NCI-H524 (cell line): ENCODE measurements around the gene FAM221B.

Source experiments
- DNase-seq, 2 experiments: peaks; one replicate each; lab custom pipeline; 2025; lab: John Stamatoyannopoulos, UW

FAM221B gene

DNA sequence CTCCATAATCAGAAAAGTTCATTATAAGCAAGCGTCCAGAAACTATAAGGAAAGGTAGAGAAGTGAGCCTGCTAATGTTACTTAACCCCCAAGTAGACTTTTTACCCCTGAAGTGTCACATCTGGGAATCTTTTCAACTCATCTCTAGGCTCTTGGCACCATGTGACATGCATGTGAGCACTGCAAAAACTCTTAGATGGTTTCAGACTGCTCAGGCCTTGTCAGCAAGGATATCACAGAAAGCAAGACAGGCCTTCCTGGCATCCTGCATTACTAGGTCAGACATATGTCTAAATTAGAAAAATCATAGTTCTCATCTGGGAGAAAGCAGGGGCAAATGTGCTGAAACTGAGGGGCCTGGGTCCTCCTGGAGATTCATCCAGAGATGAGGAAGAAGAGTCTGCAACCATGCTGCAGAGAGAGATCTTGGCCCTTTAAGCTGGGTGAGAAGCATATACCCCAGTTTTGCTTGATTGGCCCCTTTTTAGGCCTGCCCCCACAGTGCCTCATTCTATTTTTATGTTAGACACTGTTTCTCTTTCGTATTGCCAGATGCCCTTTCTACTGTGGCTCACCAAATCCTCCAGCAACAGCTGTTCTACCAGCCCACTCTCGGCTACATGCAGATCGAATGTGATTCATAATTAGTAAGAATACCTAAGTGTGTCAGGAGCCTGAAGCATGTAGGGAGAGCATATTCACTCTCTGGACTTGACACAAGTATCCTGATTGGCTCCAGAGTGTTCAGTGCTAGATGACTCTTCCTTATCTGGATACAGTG is 19.4 kb upstream of the FAM221B start:
- peak; percentile 51 to 82 for DNase-seq

DNA sequence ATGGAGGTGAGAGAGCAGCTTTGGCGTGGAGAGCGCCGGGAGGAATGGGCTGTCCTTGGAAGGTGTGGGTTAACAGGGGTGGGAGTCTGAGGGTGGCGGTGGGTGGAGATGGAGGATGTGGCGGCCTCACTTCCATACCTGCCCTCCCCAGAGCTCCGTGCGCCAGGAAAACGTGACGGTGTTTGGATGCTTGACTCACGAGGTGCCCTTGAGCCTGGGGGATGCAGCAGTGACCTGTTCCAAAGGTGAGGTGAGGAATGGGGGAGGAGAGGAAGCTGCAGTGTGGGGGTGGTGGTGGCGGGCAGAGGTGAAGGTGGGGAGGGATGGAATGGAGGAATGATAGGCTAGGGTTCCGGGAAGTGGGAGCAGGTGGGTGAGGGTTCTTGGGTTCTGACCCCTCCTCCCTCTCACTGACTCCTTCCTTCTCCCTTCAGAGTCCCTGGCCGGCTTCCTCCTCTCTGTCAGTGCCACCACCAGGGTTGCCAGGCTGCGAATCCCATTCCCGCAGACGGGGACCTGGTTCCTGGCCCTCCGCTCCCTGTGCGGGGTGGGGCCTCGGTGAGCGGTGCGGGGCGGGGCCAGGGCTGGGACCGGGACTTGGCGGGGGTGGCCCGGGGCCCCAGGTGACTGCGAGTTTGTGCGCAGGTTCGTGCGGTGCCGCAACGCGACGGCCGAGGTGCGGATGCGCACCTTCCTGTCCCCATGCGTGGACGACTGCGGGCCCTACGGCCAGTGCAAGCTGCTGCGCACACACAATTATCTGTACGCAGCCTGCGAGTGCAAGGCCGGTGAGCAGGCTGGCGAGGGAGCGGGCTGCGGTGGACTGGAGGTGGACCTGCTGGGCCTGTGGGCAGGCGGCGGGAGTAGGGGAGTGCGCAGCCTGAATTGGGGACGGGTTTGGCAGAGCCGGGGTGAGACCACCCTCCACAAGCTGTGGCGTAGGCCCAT is 17.6 kb upstream of the FAM221B start:
- DNase-seq, result no peak

DNA sequence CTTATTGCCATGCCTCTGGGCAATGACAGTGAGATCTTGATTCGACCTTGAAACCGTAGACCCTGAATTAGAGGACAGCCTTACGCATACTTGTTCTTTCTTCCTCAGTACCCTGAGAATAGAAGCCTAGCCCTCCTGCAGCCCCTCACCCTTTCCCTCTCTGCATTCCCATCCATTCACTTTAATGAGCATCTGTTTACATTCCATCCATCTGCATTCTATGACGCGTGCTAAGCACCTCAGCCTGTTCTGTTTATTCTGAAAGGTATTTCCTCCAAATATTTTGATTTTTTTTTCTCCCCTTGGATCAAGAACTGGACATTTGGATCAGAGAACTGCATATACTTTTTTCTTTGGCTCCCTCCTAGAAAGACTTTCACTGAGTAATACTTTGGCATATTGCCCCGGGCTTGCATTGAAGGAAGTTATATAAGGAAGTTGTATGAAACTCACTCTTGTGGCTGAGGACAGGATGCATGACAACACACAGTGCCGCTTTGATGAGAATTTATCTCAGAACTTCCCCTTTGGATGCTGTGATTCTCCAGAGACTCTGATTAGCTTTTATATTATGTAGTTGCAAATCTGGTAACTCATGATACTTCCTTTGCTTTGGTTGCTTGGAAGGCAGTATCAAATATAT is 16.2 kb upstream of the FAM221B start:
- DNase-seq, result no peak

DNA sequence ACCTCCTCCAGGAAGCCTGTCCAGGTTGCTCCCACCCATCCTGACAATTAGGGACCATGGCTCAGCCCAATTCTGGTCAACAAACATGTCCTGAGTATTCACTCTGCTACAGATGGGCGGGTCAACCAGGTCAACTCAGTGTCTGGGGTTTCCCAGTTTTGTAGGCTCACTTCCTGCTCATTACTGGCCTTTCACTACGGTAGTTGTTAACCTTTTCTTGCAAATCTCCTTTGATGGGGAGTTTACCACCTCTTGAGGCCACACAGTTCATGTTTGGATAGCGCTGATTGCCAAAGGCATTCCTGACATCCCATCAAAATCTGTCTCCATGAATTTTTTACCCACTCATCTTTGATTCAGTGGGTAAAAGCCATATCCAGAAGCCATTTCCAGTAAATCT is 14.3 kb upstream of the FAM221B start:
- no peak for DNase-seq

DNA sequence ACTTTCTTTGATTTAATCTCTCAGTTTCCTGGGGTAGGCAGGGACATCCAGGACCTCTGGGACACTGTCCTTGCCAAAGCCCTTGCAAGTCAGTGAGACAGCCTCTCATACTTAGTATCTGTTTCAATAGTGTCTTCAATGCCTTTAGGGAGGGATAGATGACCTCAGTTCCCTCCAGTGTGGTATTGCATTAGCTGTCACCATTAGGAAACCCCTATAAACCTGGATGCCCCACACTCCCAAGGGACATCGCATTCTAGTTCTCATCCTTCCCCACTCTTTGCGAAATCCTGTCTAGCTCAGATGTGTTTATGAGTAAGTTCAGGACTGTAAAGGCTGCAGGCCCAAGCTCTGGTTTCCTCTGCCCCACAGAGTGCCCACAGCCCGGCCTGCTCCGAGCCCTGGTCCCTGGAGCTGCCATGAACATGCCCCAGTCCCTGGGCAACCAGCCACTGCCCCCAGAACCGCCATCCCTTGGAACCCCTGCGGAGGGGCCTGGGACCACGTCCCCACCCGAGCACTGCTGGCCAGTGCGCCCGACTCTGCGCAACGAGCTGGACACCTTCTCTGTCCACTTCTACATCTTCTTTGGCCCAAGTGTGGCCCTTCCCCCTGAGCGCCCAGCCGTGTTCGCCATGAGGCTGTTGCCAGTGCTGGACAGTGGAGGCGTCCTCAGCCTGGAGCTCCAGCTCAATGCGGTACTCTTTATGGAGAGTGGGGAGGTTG is 13.7 kb upstream of the FAM221B start:
- no peak for DNase-seq

DNA sequence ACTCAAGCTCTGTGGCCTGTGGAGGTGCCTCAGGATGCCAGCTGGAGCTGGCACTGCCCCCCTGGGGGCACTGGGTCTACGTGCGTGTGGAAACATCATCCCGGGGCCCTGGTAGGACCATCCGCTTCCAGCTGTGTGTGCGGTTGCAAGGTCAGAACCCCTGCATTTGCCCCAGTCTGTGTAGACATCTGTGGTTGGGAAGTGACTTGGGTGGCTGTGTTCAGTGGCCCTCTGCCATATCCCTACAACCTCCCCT is 13.0 kb upstream of the FAM221B start:
- no peak for DNase-seq

DNA sequence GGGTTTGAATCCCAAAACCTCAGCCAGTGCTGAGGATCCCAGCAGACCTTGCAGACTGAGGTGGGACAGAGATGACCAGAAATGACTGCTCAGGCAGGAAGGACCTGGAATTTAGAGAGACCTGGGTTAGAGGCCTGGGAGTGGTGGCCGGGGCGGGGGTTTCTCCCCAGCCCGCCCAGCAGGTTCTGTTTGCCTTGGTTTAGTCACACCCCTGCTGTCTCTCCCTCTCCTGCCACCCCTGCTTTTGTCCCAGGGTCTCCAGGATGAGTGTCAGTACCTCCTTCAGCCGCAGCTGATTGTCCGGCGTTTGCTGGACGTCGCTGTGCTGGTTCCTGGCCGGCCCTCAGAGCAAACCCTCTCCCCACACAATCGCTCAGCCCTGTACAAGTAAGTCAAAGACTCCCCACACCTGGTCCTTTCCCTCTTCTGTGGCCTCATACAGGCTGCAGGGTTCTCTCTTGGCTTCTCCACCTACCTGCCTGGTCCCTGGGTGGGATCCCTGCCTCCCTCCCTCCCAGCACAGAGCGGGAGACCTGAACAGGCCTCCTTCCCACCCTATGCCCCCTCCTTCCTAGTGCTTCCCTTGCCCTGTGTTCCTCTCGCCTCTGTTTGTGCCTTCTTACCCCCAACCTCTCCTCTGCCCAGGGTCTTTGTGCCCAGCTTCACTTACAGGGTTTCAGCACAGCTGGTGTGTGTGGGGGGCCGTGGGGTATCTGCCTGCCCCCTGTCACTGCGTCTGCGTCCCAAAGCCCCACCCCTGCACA is 12.5 kb upstream of the FAM221B start:
- no peak for DNase-seq

DNA sequence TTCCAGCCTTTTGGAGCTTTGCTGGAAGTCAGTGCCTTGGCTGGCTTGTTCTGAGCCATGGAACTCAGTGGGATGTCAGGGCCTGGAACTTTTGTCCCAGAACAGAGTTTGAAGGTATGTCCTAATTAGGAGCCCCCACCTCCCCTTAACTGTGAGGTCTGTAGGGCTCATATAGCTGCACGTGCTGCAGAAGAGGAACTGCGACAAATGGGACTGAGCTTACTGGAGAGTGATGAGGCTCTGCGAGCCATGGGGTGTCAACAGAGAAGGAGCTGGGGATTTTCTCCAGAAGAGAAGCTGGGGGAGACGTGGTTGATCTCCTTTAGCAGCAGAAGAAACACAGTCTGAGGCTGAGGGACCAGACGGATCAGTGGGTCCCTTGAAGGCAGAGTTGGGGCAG is 11.4 kb upstream of the FAM221B start:
- no peak for DNase-seq

DNA sequence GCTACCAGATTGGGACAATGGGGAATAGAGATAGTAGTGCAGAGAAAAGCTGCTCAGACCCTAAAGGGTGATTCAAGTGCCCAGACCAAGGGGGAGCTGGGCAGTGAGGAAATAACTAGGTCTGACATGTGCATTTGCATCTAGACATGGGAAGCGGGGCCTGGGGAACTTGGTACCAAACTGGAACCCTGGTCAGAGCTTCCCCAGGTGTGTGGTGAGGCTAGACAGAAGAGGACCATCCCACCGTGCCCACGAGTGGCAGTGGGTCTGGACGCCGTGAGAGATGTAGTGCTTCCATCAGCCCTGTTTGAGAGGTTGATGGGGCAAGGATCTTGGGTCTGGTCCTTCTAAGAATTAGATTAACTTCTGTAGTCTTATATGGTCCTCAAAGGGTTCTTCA is 8.1 kb upstream of the FAM221B start:
- no peak for DNase-seq

DNA sequence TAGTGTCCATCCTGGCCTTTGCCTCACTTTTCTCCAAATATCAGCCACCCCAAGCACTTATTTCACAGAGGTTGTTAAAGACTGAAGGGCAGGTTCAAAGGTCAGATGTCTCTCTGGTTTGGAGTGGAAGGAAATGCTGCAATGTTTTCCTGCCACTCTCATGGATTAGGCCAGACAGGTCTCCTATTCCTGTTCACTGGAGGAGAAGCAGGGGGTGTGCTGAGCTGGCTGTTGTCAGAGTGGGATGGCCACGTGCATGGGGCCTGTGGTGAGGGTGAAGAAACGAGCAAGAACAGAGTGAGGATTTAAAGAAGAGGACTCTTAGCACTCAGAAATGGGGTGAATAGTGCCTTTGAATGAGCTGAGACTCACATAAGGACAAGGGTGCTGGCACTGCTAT is 7.2 kb upstream of the FAM221B start:
- no peak for DNase-seq

DNA sequence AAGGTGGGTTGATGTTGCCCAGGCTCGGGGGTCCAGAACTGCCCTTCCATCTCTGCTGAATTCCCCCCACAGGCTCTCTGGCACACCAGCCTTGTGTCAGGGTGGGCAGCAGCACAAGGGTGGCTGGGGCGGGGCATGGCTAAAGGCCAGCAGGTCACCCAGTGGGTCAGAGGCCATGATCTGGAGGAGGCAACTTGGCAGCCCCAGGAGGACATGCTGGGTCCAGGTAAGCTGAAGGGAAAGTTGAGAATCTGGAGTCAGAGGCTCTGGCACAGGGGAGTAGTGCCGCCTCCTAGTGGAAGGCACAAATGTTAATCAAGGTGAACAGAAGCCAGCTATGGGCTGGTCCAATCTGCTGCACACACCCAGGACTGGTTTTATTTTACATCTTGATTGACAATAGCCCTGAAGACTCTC is 6.7 kb upstream of the FAM221B start:
- DNase-seq, result no peak

DNA sequence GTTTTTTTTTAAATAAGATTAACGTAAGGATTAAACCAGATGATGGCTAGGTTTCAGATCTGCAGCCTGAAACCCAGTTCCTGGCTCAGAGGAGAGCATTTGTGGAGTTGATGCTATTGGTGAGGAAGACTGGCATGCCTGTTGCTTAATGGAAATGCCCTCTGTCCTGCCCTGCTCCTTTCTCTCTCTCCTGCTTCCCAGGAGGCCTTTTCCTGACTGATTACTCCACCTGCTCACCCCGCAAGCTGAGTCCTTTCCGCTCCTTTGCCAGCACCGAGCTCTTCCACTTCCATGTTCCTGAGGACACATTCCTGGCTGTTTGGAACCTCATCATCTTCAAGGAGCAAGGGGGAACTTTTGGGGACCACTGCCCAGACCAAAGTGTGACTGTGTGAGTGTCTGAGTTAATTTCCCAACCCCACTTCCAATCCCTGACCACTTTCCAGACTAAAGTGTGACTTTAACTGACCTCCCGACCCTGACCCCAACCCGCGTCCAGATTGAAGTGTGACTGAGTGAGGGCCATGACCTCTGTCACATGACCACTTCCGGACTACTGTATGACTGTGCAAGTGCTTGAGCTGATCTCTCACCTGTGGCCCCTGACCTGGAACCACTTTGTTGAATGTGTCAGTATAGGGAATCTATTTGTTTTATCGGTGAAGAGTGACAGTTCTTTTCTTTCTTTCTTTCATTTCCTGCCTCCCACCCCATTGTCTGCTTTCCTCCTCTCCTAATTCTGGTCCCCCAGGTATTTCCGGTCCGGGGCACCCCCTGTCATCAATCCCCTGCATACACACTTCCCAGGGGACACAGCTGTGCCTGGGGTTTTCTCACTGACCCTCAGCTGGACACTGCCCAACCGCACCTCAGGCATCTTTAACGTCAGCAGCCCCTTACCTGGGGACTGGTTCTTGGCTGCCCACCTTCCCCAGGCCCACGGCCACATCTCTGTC is 6.0 kb upstream of the FAM221B start:
- no peak for DNase-seq

DNA sequence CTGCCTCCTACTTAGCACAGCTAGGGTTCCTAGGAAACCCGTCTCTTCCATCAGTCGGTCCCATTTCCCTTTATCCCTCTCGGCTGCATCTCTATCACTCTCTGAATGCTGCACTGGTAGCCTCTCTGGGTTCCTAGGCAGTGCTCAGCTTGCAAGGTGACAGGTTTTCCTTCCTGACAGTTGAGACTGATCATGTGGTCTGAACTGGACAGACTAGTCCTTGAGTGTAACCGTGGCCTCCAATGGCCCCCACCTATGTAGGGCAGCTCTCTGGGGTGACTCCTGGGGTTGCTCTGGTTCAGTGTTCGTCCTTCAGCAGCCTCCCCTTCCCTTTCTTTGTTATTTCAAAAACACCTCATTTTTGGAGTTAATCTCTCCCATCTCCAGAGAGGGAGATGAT is 4.3 kb upstream of the FAM221B start:
- DNase-seq, result no peak

DNA sequence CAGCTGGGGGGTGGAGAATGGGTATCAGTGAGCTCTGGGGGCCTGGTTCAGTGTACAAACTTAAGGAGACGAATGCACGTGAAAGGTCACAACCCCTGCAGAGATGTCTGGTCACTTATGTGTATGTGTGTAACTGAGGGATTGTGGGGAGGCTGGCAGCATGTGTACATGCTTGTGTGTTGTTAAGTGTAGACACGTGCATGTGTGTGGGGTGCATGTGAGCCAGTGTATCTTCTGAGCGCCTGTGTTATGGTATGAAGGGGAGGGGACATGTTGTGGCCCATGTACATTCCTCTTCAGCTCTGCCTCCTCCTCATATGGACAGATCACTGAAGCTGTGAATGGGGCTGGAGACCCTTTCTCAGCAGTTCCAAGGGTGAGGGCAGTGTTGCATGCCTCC is 2.5 kb upstream of the FAM221B start:
- DNase-seq, result no peak

DNA sequence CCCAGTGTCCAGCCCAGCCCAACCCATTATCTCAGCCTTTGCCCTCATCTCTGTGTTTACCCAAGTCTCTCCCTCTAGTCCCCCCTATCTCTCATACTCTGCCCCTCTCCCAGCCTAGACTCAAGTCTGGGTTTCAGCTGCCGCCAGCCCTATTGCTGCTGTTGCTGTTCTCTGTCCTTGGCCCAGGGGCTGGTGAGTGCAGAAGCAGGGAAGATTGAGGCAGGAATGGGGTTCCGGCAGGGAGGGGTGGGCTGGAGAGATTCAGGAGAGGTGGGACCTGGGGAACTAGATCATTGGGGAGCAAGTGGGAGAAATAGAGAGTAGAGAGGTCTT is 1.2 kb upstream of the FAM221B start:
- DNase-seq, result no peak

DNA sequence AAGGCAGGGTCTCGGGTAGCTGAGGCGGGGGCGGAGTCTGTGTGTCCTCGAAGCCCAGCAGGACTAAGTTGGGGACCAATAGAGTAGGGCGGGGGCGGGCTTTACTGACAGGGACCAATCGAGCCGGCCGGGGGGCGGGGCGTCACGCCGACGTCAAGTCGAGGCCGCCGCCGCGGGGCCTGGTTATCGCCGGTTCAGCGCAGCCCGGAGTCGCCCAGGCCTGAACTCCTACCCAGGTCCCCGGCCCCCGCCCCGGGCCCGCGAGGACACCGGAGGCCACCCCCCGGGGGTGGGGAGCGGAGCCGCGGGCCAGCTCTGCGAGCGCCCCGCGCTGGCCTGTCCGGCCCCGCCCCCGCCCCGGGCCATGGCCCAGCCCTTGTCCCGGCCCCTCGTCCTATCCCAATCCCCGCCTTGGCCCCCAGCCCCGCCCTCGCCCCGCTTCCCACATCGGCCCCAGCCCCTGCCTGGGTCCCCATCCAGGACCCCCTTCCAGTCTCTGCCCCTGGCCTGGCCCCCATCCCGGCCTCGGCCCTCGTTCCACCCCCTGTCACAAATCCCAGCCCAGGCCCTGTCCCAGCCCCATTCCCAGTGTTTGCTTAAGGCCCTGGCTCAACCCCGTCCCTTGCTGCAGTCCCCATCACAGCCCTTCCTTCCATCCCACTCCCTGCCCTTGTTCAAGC is 692 bp upstream of the FAM221B start, which contains the start of gene TMEM8B:
Gene TMEM8B, plus strand, starts transcription at position 145 of the 680 bp plus-strand sequence. Its CDS starts 220 bp downstream, at position 365.
- DNase-seq, result peak; percentile 86

DNA sequence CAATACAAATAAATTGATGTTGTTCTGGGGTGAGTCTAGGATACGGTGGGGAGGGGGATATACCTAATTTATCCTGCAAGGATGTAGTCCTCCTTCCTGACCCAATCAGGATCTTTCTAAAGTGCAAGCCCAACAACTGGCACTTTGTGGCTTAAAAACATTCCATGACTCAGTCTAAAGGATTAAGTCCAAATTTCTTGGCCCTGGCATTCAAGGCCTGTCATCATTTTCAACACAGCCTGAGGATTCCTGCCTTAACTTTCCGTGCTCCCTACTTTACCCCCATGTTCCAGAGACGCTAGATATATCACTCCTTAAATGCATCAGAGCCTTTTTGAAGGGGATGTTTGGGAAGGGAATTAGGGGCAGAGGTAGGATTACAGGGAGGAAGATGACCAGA is 1.0 kb downstream of the FAM221B start:
- DNase-seq, result no peak

DNA sequence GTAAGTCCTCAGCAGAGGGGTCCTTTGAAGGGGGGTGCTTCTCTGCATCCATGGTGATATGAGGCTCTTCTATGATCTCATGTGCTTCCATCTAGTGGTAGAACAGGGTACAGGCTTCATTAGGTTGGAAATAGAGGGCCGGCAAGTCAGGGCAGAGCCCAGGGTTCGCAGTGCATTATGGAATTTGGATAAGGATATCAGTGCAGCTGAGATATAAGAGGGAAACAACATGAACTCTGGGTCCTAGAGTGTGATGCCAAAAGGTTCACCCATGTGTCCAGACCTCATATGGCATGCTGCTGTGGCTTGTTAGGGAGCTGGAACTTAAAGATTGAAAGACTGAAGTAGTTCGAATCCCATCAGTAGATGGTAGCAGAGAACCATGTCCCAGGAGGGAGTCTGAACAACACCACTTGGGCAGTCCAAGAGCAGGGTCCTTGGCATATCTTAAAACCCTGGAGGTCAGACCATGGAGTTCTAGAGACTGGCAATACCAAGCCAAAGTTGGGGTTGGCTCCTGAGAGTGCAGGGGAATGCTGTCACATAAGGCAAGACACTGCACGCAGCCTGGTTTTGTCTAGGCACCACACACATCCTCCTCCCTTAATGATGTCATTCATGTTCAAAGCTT is 2.3 kb downstream of the FAM221B start:
- DNase-seq, result peak; percentile 33 to 61

DNA sequence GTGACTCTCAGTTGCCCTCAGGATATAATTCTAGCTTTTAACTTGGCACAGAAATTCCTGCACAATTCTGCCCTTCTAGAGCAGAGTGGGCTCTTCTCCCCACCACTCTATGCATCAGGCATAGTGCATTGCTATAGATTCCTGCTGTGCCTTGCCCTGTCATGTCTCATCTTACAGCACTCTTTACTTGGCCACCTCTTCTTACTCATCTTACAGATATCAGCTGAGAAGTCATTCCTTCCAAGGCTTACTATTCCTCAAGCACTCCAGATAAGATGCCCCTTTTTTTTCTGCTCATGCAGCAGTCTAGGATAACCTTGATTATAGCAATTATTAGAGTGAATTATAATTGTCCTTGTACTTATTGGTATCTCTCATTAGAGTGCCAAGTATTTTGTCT is 5.6 kb downstream of the FAM221B start:
- DNase-seq, result no peak
